ENCODE data around the gene IQGAP3.

The IQGAP3 gene

DNA sequence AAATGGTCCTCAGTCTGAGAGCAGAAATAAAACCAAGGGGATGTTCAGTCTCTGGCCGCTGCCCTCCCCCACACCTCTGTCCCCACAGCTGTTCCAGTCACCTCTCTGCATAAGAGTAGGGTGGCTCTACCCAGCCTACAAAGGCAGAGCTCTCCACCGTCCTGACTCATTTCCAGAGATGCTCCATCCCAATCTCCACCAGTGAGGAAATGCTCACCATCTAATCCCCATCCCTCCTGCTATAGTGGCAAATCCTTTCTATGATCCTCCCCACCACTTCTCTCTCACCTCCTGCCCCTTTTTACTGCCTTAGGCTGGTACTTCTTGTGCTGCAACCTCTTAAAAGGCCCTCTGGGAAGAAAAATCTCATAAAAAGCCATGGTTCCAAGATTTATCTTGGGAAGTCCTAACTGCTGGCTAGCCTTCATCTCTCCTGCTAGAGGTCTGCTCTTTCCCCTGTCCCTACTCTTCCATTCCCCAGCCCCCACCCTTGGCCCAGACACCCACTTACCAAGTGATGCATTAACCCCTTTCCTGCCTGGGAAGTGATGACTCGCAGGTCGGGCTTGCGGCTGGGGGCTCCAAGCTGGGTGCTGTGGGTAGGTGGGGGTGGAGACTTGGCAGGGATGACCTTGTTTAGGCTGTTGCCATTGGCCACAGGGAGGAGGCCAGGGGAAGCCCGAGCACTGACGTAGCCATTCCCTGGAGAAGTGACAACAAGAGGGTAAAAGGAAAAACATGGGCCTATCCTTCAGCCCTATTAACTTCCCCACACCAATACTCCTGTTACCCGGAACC lies 95.7 kb downstream of the IQGAP3 start:
- DNase-seq, result no peak

DNA sequence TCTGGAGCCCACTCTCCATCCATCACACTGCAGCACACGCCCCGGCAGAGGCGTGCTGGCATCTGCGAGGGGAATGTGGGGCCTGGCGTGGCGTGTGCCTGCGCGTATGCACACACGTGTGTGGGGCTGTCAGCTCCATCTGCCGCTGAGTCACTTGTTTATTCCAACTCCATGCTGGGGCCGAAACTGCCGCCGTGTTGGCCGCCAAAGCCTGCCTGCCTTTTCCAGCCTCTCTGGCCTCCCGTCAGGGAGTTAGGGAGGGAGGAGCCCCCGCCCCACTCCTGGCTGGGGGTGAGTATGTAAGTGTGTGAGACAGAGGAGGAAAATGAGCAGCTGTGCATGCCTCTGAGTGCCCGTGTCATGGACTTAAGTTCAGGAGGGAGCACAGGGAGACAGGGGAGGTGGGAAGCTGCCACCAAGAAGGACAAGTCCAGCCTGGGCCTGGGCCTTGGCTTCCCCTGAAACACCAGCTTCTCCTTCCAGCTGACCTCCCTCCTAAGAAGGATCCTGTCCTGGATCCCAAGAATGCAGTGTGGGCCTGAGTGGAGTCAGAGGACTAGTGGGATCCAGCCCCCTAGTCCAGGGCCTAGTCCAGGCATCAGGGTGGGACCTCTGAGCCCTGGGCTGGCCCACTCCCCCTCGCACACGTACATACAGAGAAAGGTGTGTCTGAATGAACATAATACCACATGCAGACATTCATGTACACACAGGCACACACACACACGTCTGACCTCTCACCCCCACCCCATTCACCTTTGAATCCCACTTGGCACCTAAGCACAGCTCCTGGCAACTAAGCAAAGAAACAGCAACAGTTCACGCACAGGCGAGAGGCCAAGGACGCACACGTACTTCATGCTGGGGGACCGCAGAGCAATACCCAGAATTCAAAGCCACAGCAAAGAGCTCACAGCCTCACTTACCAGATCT lies 96.5 kb downstream of the IQGAP3 start:
- no peak for DNase-seq

All from NCI-H2081 treated with DMSO at 0.1 percent for 48 hours (cell line).